Osteoblast (primary cell): Measurements from ENCODE around the gene ILF3. TPM values are rescaled to one million over a fixed set of nuclear protein-coding genes. Genes with fewer than 3 reads are reported as not detected.

Source experiments
- DNase-seq: peaks from one replicate; pipeline ENCODE4 v3.0.0; 2011; ENCODE audit warnings: low spot score, mixed read lengths; ENCODE audit not compliant: insufficient read length; ENCODE audit errors: missing footprints
- H2AFZ ChIP-seq: 2 replicates; pipeline ENCODE4 v1.6.0; 2011; ENCODE audit warnings: mild to moderate bottlenecking, low read length
- H3K27ac ChIP-seq: 2 replicates; pipeline ENCODE4 v1.5.1; 2011; ENCODE audit warnings: mild to moderate bottlenecking, low read depth, low read length, moderate library complexity
- H3K27me3 ChIP-seq: 2 replicates; pipeline ENCODE4 v1.6.0; 2012; ENCODE audit warnings: mild to moderate bottlenecking, control low read depth, inconsistent platforms, low read length, moderate library complexity; ENCODE audit not compliant: insufficient read depth
- H3K36me3 ChIP-seq: 2 replicates; pipeline ENCODE4 v1.5.1; 2011; ENCODE audit warnings: mild to moderate bottlenecking, low read length, control low read depth, moderate library complexity; ENCODE audit not compliant: insufficient read depth
- H3K4me1 ChIP-seq: 2 replicates; pipeline ENCODE4 v1.5.1; 2011; ENCODE audit warnings: mild to moderate bottlenecking, low read length, control low read depth, moderate library complexity; ENCODE audit not compliant: insufficient read depth
- H3K4me2 ChIP-seq: 2 replicates; pipeline ENCODE4 v1.6.0; 2011; ENCODE audit warnings: mild to moderate bottlenecking, low read length; ENCODE audit not compliant: insufficient read depth
- H3K4me3 ChIP-seq: fragments of 200-600 bp; sonication (generic); 3 replicates; pipeline ENCODE4 v1.5.1; 2012; ENCODE audit warnings: mild to moderate bottlenecking, low read length, inconsistent platforms; ENCODE audit not compliant: insufficient read depth
- H3K79me2 ChIP-seq: 2 replicates; pipeline ENCODE4 v1.6.0; 2012; ENCODE audit warnings: mild to moderate bottlenecking, low read length, control low read depth, inconsistent platforms; ENCODE audit not compliant: insufficient read depth
- H3K9me3 ChIP-seq: 2 replicates; pipeline ENCODE4 v1.5.1; 2011; ENCODE audit warnings: low read depth, low read length, control low read depth
- H4K20me1 ChIP-seq: 2 replicates; pipeline ENCODE4 v1.6.0; 2012; ENCODE audit warnings: mild to moderate bottlenecking, low read length, control low read depth; ENCODE audit not compliant: insufficient read depth
- small RNA-seq: library from RNA; depleted of rRNA; stranded (forward); fragments of <200 nt; gene quantifications from one replicate; pipeline ENCODE3, GENCODE V24; 2012
- total RNA-seq: library from RNA; depleted of rRNA; stranded (reverse); fragments of >200 nt; gene quantifications from 2 replicates; pipeline ENCODE4 v1.2.3, GENCODE V29; 2012
- TF ChIP-seq, protein P1 (sequence below): IDR thresholded peaks from 2 replicates; pipeline ENCODE4 v1.5.1; 2011; ENCODE audit warnings: mild to moderate bottlenecking, low read depth, low read length, moderate library complexity; ENCODE audit errors: extremely low read depth

The ILF3 gene
- total RNA-seq, 1 donor = 107 TPM

DNA sequence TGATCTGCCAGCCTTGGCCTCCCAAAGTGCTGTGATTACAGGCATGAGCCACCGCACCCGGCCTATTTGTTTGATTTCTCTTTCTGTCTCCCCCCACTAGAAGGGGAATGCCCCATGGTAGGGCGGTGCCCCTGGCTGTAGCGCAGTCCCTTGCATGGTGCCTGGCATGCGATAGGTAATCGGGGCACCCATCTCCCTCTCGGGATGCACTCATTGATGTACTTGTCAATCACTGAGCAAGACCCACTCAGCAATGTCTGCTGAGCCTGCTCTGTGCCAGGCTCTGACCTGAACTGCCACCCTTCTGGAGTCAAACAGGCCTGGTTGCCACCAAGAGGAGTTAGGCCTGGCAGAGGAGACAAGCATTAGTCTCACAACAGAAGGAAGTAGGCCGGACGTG, 83.6 kb downstream of the ILF3 start:
- H3K4me1 ChIP-seq = no peaks in the 10 kb centered on the region
- H3K9me3 ChIP-seq = no peaks in the 10 kb centered on the region
- no peak for DNase-seq
- TF ChIP-seq, protein P1, sequence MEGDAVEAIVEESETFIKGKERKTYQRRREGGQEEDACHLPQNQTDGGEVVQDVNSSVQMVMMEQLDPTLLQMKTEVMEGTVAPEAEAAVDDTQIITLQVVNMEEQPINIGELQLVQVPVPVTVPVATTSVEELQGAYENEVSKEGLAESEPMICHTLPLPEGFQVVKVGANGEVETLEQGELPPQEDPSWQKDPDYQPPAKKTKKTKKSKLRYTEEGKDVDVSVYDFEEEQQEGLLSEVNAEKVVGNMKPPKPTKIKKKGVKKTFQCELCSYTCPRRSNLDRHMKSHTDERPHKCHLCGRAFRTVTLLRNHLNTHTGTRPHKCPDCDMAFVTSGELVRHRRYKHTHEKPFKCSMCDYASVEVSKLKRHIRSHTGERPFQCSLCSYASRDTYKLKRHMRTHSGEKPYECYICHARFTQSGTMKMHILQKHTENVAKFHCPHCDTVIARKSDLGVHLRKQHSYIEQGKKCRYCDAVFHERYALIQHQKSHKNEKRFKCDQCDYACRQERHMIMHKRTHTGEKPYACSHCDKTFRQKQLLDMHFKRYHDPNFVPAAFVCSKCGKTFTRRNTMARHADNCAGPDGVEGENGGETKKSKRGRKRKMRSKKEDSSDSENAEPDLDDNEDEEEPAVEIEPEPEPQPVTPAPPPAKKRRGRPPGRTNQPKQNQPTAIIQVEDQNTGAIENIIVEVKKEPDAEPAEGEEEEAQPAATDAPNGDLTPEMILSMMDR = no peak
- H3K79me2 ChIP-seq = peaks cover 90% of the 10 kb centered on the region
- no peaks in the 10 kb centered on the region for H3K27me3 ChIP-seq
- H3K4me3 ChIP-seq = no peak overlapping the region
- H3K4me2 ChIP-seq = no peak overlapping the region
- no peaks in the 10 kb centered on the region for H3K36me3 ChIP-seq
- no peak overlapping the region for H3K27ac ChIP-seq
- H4K20me1 ChIP-seq = peaks cover 48% of the 10 kb centered on the region
- H2AFZ ChIP-seq = no peak overlapping the region

DNA sequence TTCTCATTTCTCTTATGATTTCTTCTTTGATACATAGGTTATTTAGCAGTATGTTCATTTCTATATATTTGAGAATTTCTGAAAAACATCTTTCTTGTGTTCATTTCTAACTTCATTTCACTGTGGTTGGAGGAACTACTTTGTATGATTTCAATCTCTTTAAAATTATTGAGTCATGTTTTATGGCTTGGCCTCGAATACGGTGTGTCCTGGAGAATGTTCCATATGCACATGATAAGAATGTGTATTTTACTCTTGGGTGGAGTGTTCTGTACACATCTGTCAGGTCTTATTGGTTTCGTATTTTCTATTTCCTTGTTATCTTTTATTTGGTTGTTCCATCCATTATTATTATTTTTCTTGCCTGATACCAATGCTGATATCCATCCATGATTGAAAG, 86.7 kb downstream of the ILF3 start:
- no peak overlapping the region for H3K27ac ChIP-seq
- H3K9me3 ChIP-seq = no peaks in the 10 kb centered on the region
- H3K4me2 ChIP-seq = no peak overlapping the region
- no peaks in the 10 kb centered on the region for H3K27me3 ChIP-seq
- peaks cover 64% of the 10 kb centered on the region for H4K20me1 ChIP-seq
- no peak for DNase-seq
- peaks cover 88% of the 10 kb centered on the region for H3K79me2 ChIP-seq
- H2AFZ ChIP-seq = no peak overlapping the region
- no peaks in the 10 kb centered on the region for H3K4me1 ChIP-seq
- no peaks in the 10 kb centered on the region for H3K36me3 ChIP-seq
- TF ChIP-seq, protein P1 = no peak
- H3K4me3 ChIP-seq = no peak overlapping the region

Small RNA genes lying within 50 kb of the gene (small RNA-seq; reads per million reads assigned to genes)
- not detected for gene MIR638

Other genes with a start within 250 kb of the ILF3 start
- gene PDE4A, start 233.8 kb upstream of the ILF3 start, total RNA-seq = 5.1 and 8.3 TPM in 2 replicates
- 64.8 and 77.1 TPM in 2 replicates for gene KEAP1, start 151.0 kb upstream of the ILF3 start, total RNA-seq
- gene S1PR5, start 136.9 kb upstream of the ILF3 start, total RNA-seq = 0.29 and 0.36 TPM in 2 replicates
- gene ATG4D, start 110.4 kb upstream of the ILF3 start, total RNA-seq = 11.6 and 12.7 TPM in 2 replicates
- 5.4 and 5.9 TPM in 2 replicates for gene KRI1, start 88.3 kb upstream of the ILF3 start, total RNA-seq
- gene CDKN2D, start 85.4 kb upstream of the ILF3 start, total RNA-seq = 4.0 and 5.3 TPM in 2 replicates
- gene AP1M2, start 67.0 kb upstream of the ILF3 start, total RNA-seq = 0.29 and 0.72 TPM in 2 replicates
- 43.0 and 49.9 TPM in 2 replicates for gene SLC44A2, start 28.8 kb upstream of the ILF3 start, total RNA-seq
- gene QTRT1, start 47.1 kb downstream of the ILF3 start, total RNA-seq = 34.0 and 36.5 TPM in 2 replicates
- 89.6 and 102 TPM in 2 replicates for gene DNM2, start 63.7 kb downstream of the ILF3 start, total RNA-seq
- gene TMED1, start 181.9 kb downstream of the ILF3 start, total RNA-seq = 39.2 and 43.1 TPM in 2 replicates
- gene C19orf38, start 194.1 kb downstream of the ILF3 start, total RNA-seq = under 0.01 and 0.29 TPM in 2 replicates
- 33.7 and 41.0 TPM in 2 replicates for gene CARM1, start 217.2 kb downstream of the ILF3 start, total RNA-seq